Endothelial cell of umbilical vein (primary cell): ENCODE data around the gene CDK19.

Source experiments
- CTCF ChIP-seq, 2 donors: IDR thresholded peaks; 1 replicate in 1 of 2; 2 replicates in 1 of 2; pipeline ENCODE4 v1.5.1; 2011; ENCODE audit warnings: low read length in 2 of 2, mild to moderate bottlenecking in 2 of 2, moderate library complexity in 2 of 2, control low read depth in 1 of 2, inconsistent platforms in 1 of 2, low read depth in 1 of 2; ENCODE audit not compliant: insufficient read depth in 1 of 2; ENCODE audit errors: extremely low read depth in 1 of 2
- EZH2 ChIP-seq: IDR thresholded peaks from 2 replicates; pipeline ENCODE4 v1.6.1; 2012; ENCODE audit warnings: borderline replicate concordance, low read depth, mild to moderate bottlenecking, moderate library complexity, low read length, inconsistent platforms; ENCODE audit not compliant: severe bottlenecking
- FOS ChIP-seq: IDR thresholded peaks from 2 replicates; pipeline ENCODE4 v1.6.1; 2011; ENCODE audit warnings: mild to moderate bottlenecking, low read length, moderate library complexity, borderline replicate concordance; ENCODE audit not compliant: insufficient read depth
- GATA2 ChIP-seq: IDR thresholded peaks from 2 replicates; pipeline ENCODE4 v1.7.0; 2011; ENCODE audit warnings: low read depth, mild to moderate bottlenecking, moderate library complexity, mixed read lengths, low read length; ENCODE audit not compliant: insufficient read length, insufficient read depth
- JUN ChIP-seq: IDR thresholded peaks from 2 replicates; pipeline ENCODE4 v1.6.1; 2011; ENCODE audit warnings: borderline replicate concordance, low read depth; ENCODE audit not compliant: insufficient read length, insufficient read depth
- MAX ChIP-seq: IDR thresholded peaks from 2 replicates; pipeline ENCODE4 v1.6.1; 2011; ENCODE audit not compliant: insufficient read depth, insufficient read length
- MYC ChIP-seq: IDR thresholded peaks from one replicate; pipeline ENCODE4 v1.6.1; 2011; ENCODE audit warnings: mild to moderate bottlenecking, low read depth, low read length
- POLR2A ChIP-seq: IDR thresholded peaks from 2 replicates; pipeline ENCODE4 v1.6.1; 2012; ENCODE audit warnings: low read depth, mild to moderate bottlenecking, control low read depth, low read length
- POLR2AphosphoS5 ChIP-seq: IDR thresholded peaks from 2 replicates; pipeline ENCODE4 v1.6.1; 2012; ENCODE audit warnings: low read depth, mild to moderate bottlenecking, control low read depth, low read length, moderate library complexity; ENCODE audit not compliant: insufficient read depth

DNA sequence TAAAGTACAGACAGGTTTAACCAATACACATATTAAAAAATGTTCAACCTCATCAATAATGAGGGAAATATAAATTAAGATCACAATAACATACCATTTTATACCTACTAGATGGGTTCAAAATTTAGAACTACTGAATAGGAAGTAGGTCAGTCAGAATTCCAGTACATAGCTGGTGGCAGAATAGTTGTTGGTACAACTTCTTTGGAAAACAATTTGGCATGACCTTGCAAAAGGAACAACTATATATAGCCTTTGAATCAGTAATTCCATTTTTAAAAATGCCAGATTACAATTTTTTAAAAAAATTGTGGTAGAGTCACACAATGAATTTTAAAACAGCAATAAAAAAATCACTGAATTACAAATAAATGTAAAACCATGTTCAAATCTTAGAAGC, 165.6 kb downstream of the CDK19 start:
- TF ChIP-seq POLR2A = no peak
- TF ChIP-seq MYC = no peak
- TF ChIP-seq POLR2AphosphoS5 = no peak
- no peak for TF ChIP-seq CTCF (IDR thresholded peaks at IDR 0.05; ENCODE audit: extremely low read depth in 1 of 2, insufficient read depth in 1 of 2, low read depth in 1 of 2, low read length in 2 of 2)
- no peak for TF ChIP-seq EZH2
- TF ChIP-seq MAX = no peak
- TF ChIP-seq JUN = no peak
- no peak for TF ChIP-seq GATA2
- TF ChIP-seq FOS = no peak
